ENCODE results near the gene TRIL.

DNA sequence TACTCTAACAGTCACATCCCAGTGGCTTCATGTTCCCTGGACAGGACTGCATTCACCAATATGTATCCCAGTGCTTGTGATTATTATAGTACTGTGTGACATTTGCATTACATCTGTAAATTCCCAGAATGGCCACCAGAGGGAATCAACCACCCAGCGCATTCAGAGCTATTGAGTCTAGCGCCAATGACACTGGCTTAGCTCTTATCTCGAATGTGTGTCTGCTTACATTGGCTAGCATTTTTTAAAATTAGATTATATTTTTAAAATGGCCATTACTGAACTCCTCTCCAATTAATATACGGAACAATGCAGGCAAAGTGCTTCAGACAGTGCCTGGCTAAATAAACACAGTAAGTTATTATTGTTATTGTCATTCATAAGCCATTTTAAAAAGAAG lies 36.3 kb downstream of the TRIL start:
- TF ChIP-seq, protein P1, sequence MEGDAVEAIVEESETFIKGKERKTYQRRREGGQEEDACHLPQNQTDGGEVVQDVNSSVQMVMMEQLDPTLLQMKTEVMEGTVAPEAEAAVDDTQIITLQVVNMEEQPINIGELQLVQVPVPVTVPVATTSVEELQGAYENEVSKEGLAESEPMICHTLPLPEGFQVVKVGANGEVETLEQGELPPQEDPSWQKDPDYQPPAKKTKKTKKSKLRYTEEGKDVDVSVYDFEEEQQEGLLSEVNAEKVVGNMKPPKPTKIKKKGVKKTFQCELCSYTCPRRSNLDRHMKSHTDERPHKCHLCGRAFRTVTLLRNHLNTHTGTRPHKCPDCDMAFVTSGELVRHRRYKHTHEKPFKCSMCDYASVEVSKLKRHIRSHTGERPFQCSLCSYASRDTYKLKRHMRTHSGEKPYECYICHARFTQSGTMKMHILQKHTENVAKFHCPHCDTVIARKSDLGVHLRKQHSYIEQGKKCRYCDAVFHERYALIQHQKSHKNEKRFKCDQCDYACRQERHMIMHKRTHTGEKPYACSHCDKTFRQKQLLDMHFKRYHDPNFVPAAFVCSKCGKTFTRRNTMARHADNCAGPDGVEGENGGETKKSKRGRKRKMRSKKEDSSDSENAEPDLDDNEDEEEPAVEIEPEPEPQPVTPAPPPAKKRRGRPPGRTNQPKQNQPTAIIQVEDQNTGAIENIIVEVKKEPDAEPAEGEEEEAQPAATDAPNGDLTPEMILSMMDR (IDR thresholded peaks at IDR 0.05) = peak; percentile 85 to 92 (median 91)
- TF ChIP-seq POLR2AphosphoS5 (IDR thresholded peaks at IDR 0.05) (no peak), POLR2A (IDR thresholded peaks at IDR 0.05; ENCODE audit: low read depth) (no peak), EP300 (IDR thresholded peaks at IDR 0.05) (no peak)

Data from esophagus muscularis mucosa (tissue), 4 donors.